MM.1S (cell line): Measurements from ENCODE around the gene TENT5C.

Experiments
- DNase-seq: peaks from one replicate; pipeline ENCODE4 v3.0.0-alpha.2; 2015
- H2AFZ ChIP-seq: fragments of 300-600 bp; sonication (generic); 2 replicates; pipeline ENCODE4 v1.6.0; 2016; ENCODE audit warnings: antibody characterized with exemption, low read length
- H3F3A ChIP-seq: fragments of 300-600 bp; sonication (generic); 2 replicates; pipeline ENCODE4 v1.6.1; 2016; ENCODE audit warnings: mild to moderate bottlenecking, antibody characterized with exemption, low read length, moderate library complexity, mixed read lengths; ENCODE audit not compliant: insufficient read depth
- H3K27ac ChIP-seq: fragments of 300-600 bp; sonication (generic); 2 replicates; pipeline ENCODE4 v1.5.1; 2016; ENCODE audit warnings: mild to moderate bottlenecking, low read length
- H3K27me3 ChIP-seq: fragments of 300-600 bp; sonication (generic); replicated peaks from 2 replicates; pipeline ENCODE4 v1.6.0; 2016; ENCODE audit warnings: low read length; ENCODE audit not compliant: insufficient read depth
- H3K36me3 ChIP-seq: fragments of 300-600 bp; sonication (generic); replicated peaks from 2 replicates; pipeline ENCODE4 v1.6.1; 2016; ENCODE audit warnings: mild to moderate bottlenecking, low read length, mixed read lengths; ENCODE audit not compliant: insufficient read depth
- H3K4me1 ChIP-seq: fragments of 300-600 bp; sonication (generic); 2 replicates; pipeline ENCODE4 v1.6.1; 2016; ENCODE audit warnings: low read length, mixed read lengths
- H3K4me2 ChIP-seq: fragments of 300-600 bp; sonication (generic); 2 replicates; pipeline ENCODE4 v1.6.0; 2016; ENCODE audit warnings: low read depth, low read length
- H3K4me3 ChIP-seq: fragments of 300-600 bp; sonication (generic); 2 replicates; pipeline ENCODE4 v1.5.1; 2016; ENCODE audit warnings: low read length, mixed read lengths
- H3K79me2 ChIP-seq: fragments of 300-600 bp; sonication (generic); 2 replicates; pipeline ENCODE4 v1.6.1; 2016; ENCODE audit warnings: mixed run types, low read length, mixed read lengths
- H3K9ac ChIP-seq: fragments of 300-600 bp; sonication (generic); 2 replicates; pipeline ENCODE4 v1.6.1; 2016; ENCODE audit warnings: low read length, mixed read lengths
- H3K9me2 ChIP-seq: fragments of 300-600 bp; sonication (generic); replicated peaks from 2 replicates; pipeline ENCODE4 v1.6.1; 2016; ENCODE audit warnings: mild to moderate bottlenecking, low read length, mixed read lengths; ENCODE audit not compliant: insufficient read depth
- H3K9me3 ChIP-seq: fragments of 300-600 bp; sonication (generic); replicated peaks from 2 replicates; pipeline ENCODE4 v1.6.1; 2016; ENCODE audit warnings: mild to moderate bottlenecking, low read length, mixed read lengths; ENCODE audit not compliant: insufficient read depth
- H4K20me1 ChIP-seq: fragments of 300-600 bp; sonication (generic); 2 replicates; pipeline ENCODE4 v1.6.1; 2016; ENCODE audit warnings: mild to moderate bottlenecking, low read length, moderate library complexity, mixed read lengths; ENCODE audit not compliant: insufficient read depth
- CTCF ChIP-seq: fragments of 300-600 bp; sonication (generic); IDR thresholded peaks from 2 replicates; pipeline ENCODE4 v1.5.1; 2016; ENCODE audit warnings: antibody characterized with exemption, low read length, mixed read lengths
- EZH2 ChIP-seq: fragments of 300-600 bp; sonication (generic); optimal IDR thresholded peaks from 2 replicates; pipeline ENCODE3; 2017; ENCODE audit warnings: low read depth, mild to moderate bottlenecking, antibody characterized with exemption, low read length, mixed read lengths
- EZH2phosphoT487 ChIP-seq: fragments of 300-600 bp; sonication (generic); IDR thresholded peaks from 2 replicates; pipeline ENCODE4 v1.6.1; 2018; ENCODE audit warnings: antibody characterized with exemption, low read length

Gene TENT5C

GRCh38 chr1:117645343-117645742 is 39.5 kb downstream of the TENT5C start:
- peak overlapping the region; percentile 78; the same call in 1 of the 2 replicates for H3K4me2 ChIP-seq
- no peaks in the 10 kb centered on the region for H4K20me1 ChIP-seq
- peaks cover 73% of the 10 kb centered on the region for H3K79me2 ChIP-seq
- H2AFZ ChIP-seq = no peak overlapping the region
- no peak overlapping the region for H3K4me3 ChIP-seq
- H3K27me3 ChIP-seq = no peaks in the 10 kb centered on the region
- peaks cover 55% of the 10 kb centered on the region for H3K4me1 ChIP-seq
- H3K36me3 ChIP-seq = no peaks in the 10 kb centered on the region
- no peak for DNase-seq
- H3K9me2 ChIP-seq = no peaks in the 10 kb centered on the region
- peak overlapping the region; percentile 99 for H3K27ac ChIP-seq
- peak overlapping the region; percentile 40 for H3K9ac ChIP-seq
- TF ChIP-seq EZH2 (no peak), EZH2phosphoT487 (no peak), CTCF (no peak)
- peaks cover 7% of the 10 kb centered on the region for H3F3A ChIP-seq
- no peaks in the 10 kb centered on the region for H3K9me3 ChIP-seq

GRCh38 chr1:117646007-117646811 is 40.4 kb downstream of the TENT5C start:
- no peaks in the 10 kb centered on the region for H3K9me3 ChIP-seq
- H3K27me3 ChIP-seq = no peaks in the 10 kb centered on the region
- no peaks in the 10 kb centered on the region for H4K20me1 ChIP-seq
- no peaks in the 10 kb centered on the region for H3K9me2 ChIP-seq
- DNase-seq = no peak
- H3K4me3 ChIP-seq = no peak overlapping the region
- peaks cover 7% of the 10 kb centered on the region for H3F3A ChIP-seq
- TF ChIP-seq EZH2phosphoT487 = no peak
- TF ChIP-seq EZH2 = no peak
- no peak for TF ChIP-seq CTCF
- peaks cover 60% of the 10 kb centered on the region for H3K4me1 ChIP-seq
- no peaks in the 10 kb centered on the region for H3K36me3 ChIP-seq
- H3K9ac ChIP-seq = no peak overlapping the region
- no peak overlapping the region for H2AFZ ChIP-seq
- no peak overlapping the region; the same call in 1 of the 2 replicates for H3K27ac ChIP-seq
- no peak overlapping the region for H3K4me2 ChIP-seq
- H3K79me2 ChIP-seq = peaks cover 74% of the 10 kb centered on the region

- Histone ChIP-seq H3K27me3 (no peaks in the 10 kb centered on the region), H2AFZ (no peak overlapping the region), H3K4me2 (no peak overlapping the region), H3K9ac (no peak overlapping the region), H3F3A (peaks cover 7% of the 10 kb centered on the region), H3K79me2 (peaks cover 74% of the 10 kb centered on the region), H3K9me3 (no peaks in the 10 kb centered on the region), H3K4me1 (peaks cover 63% of the 10 kb centered on the region), H3K36me3 (no peaks in the 10 kb centered on the region), H3K27ac (no peak overlapping the region), H3K4me3 (no peak overlapping the region), H3K9me2 (no peaks in the 10 kb centered on the region), H4K20me1 (no peaks in the 10 kb centered on the region)
- no peak for TF ChIP-seq EZH2
- TF ChIP-seq CTCF = no peak
- TF ChIP-seq EZH2phosphoT487 = no peak
- DNase-seq = no peak
These were observed 41.1 kb downstream of the TENT5C start for GRCh38 chr1:117646956-117647355.
